HepG2 (cell line): ENCODE results near the gene ZSCAN26. TPM values are rescaled to one million over a fixed set of nuclear protein-coding genes. Genes with fewer than 3 reads are reported as not detected.

ENCODE experiments used
- HIVEP1 ChIP-seq: sonication (generic); formaldehyde crosslinking; IDR thresholded peaks from 2 replicates; pipeline ENCODE4 v1.4.0; 2020; ENCODE audit warnings: mild to moderate bottlenecking, missing genetic modification reagents
- PREB ChIP-seq: sonication (generic); formaldehyde crosslinking; IDR thresholded peaks from 2 replicates; pipeline ENCODE4 v1.4.0; 2020; ENCODE audit warnings: missing genetic modification reagents
- RFXANK ChIP-seq: IDR thresholded peaks from 2 replicates; pipeline ENCODE4 v1.6.1; 2016
- ZFY ChIP-seq: sonication (generic); formaldehyde crosslinking; IDR thresholded peaks from 2 replicates; pipeline ENCODE4 v1.4.0; 2020; ENCODE audit warnings: missing genetic modification reagents
- ZNF672 ChIP-seq: sonication (generic); formaldehyde crosslinking; IDR thresholded peaks from 2 replicates; pipeline ENCODE4 v1.8.1; 2022; ENCODE audit warnings: missing genetic modification reagents
- ZSCAN20 ChIP-seq: sonication (generic); formaldehyde crosslinking; IDR thresholded peaks from 2 replicates; pipeline ENCODE4 v1.4.0; 2020; ENCODE audit warnings: missing genetic modification reagents, mild to moderate bottlenecking, borderline replicate concordance
- polyA plus RNA-seq, 8 experiments: library from polyadenylated mRNA; depleted of rRNA in 3 of 8; stranded (reverse) in 7 of 8; unstranded in 1 of 8; fragments of >200 nt; fragmentation: Illumina TruSeq in 4 of 8; extraction: Trizol in 4 of 8; gene quantifications; 2 replicates each; pipeline versions ENCODE4 v1.2.1 to v1.2.3, GENCODE V29; 2011 to 2016; ENCODE audit warnings: low read depth in 4 of 8, missing spikeins in 1 of 8, mixed read lengths in 1 of 8; ENCODE audit not compliant: insufficient read depth in 1 of 8
- total RNA-seq, 5 experiments: library from RNA; depleted of rRNA; stranded (reverse); fragments of >200 nt; fragmentation: Illumina TruSeq; extraction: Trizol; gene quantifications; 2 replicates each; pipeline ENCODE4 v1.2.3, GENCODE V29; 2016; ENCODE audit warnings: low read depth in 1 of 5
- TF ChIP-seq, protein P1 (sequence below): IDR thresholded peaks from 2 replicates; pipeline ENCODE4 v1.6.1; 2016; ENCODE audit warnings: low read depth
- TF ChIP-seq, protein P2 (sequence below): sonication (generic); formaldehyde crosslinking; IDR thresholded peaks from 2 replicates; pipeline ENCODE4 v1.8.0; 2022; ENCODE audit warnings: missing genetic modification reagents, mild to moderate bottlenecking, moderate library complexity, borderline replicate concordance
- TF ChIP-seq, protein P3 (sequence below): sonication (generic); formaldehyde crosslinking; IDR thresholded peaks from 2 replicates; pipeline ENCODE4 v1.9.0; 2022; ENCODE audit warnings: low read depth, missing genetic modification reagents
- TF ChIP-seq, protein P4 (sequence below): sonication (generic); formaldehyde crosslinking; IDR thresholded peaks from 2 replicates; pipeline ENCODE4 v1.4.0; 2020; ENCODE audit warnings: missing genetic modification reagents, borderline replicate concordance

Gene ZSCAN26
- total and polyA plus RNA-seq, 2 of the 13 experiments (the other 11 are each of a cell fraction or from before 2014, with no cell fraction given): 12.0 to 15.6 TPM

DNA sequence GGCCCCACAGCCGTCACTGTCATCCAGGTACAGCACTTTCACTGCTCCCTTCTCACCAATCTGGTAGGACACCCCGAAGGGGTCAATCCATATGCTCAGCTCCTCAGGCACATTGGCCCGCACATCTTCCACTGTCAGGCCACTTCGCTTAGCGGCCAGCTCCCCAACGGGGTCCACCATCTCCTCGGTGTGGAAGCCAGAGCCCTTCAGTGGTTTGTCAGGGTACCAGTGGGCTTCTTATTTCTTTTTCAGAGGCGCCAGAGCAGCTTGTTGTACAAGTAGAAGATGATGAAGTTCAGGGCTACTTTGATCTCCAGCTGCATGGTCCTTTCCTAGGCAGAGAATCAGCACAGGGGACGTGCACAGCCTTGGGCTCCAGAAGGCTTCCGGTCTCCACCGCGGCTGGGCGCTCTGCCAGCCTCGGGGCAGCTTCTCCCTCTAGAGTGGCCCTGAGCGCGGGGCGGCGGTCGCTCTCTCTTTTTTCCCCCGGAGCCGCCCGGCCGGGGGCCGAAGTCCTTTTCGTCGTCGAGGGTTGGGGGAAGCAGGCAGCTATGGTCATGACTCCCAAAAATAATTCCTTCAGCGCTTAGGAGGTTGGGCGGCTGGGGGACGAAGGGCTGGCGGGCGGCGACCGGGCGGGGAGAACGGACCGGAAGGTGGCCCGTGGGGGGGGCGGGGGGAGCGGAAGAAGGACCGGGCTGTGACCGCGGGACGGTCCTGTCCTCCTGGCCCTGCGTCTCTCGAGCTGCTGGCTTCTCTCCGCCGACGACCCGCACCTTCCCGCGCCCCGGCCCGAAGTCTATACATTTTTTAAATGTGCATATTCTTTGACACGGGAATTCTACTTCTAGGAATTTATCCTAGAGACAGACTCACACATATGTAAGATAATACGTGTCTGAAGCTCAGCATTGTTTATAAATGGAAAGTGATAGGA, 48.4 kb upstream of the ZSCAN26 start (continued):
- TF ChIP-seq, protein P1, sequence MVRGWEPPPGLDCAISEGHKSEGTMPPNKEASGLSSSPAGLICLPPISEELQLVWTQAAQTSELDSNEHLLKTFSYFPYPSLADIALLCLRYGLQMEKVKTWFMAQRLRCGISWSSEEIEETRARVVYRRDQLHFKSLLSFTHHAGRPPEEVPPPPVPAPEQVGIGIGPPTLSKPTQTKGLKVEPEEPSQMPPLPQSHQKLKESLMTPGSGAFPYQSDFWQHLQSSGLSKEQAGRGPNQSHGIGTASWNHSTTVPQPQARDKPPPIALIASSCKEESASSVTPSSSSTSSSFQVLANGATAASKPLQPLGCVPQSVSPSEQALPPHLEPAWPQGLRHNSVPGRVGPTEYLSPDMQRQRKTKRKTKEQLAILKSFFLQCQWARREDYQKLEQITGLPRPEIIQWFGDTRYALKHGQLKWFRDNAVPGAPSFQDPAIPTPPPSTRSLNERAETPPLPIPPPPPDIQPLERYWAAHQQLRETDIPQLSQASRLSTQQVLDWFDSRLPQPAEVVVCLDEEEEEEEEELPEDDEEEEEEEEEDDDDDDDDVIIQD (CRISPR knock-in tag): no peak
- TF ChIP-seq RFXANK: no peak
- TF ChIP-seq, protein P2, sequence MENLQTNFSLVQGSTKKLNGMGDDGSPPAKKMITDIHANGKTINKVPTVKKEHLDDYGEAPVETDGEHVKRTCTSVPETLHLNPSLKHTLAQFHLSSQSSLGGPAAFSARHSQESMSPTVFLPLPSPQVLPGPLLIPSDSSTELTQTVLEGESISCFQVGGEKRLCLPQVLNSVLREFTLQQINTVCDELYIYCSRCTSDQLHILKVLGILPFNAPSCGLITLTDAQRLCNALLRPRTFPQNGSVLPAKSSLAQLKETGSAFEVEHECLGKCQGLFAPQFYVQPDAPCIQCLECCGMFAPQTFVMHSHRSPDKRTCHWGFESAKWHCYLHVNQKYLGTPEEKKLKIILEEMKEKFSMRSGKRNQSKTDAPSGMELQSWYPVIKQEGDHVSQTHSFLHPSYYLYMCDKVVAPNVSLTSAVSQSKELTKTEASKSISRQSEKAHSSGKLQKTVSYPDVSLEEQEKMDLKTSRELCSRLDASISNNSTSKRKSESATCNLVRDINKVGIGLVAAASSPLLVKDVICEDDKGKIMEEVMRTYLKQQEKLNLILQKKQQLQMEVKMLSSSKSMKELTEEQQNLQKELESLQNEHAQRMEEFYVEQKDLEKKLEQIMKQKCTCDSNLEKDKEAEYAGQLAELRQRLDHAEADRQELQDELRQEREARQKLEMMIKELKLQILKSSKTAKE (CRISPR knock-in tag): no peak
- TF ChIP-seq, protein P3, sequence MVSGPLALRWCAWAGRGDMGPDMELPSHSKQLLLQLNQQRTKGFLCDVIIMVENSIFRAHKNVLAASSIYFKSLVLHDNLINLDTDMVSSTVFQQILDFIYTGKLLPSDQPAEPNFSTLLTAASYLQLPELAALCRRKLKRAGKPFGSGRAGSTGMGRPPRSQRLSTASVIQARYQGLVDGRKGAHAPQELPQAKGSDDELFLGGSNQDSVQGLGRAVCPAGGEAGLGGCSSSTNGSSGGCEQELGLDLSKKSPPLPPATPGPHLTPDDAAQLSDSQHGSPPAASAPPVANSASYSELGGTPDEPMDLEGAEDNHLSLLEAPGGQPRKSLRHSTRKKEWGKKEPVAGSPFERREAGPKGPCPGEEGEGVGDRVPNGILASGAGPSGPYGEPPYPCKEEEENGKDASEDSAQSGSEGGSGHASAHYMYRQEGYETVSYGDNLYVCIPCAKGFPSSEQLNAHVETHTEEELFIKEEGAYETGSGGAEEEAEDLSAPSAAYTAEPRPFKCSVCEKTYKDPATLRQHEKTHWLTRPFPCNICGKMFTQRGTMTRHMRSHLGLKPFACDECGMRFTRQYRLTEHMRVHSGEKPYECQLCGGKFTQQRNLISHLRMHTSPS (CRISPR knock-in tag): no peak
- TF ChIP-seq ZNF672 (CRISPR knock-in tag): no peak
- TF ChIP-seq ZFY (CRISPR knock-in tag): peak; percentile 71
- TF ChIP-seq PREB (CRISPR knock-in tag): no peak; the same call in 1 of the 2 replicates
- 0 out of 2 replicates have a peak, but pooled peaks have one; percentile 86 for TF ChIP-seq ZSCAN20 (CRISPR knock-in tag)
- TF ChIP-seq, protein P4, sequence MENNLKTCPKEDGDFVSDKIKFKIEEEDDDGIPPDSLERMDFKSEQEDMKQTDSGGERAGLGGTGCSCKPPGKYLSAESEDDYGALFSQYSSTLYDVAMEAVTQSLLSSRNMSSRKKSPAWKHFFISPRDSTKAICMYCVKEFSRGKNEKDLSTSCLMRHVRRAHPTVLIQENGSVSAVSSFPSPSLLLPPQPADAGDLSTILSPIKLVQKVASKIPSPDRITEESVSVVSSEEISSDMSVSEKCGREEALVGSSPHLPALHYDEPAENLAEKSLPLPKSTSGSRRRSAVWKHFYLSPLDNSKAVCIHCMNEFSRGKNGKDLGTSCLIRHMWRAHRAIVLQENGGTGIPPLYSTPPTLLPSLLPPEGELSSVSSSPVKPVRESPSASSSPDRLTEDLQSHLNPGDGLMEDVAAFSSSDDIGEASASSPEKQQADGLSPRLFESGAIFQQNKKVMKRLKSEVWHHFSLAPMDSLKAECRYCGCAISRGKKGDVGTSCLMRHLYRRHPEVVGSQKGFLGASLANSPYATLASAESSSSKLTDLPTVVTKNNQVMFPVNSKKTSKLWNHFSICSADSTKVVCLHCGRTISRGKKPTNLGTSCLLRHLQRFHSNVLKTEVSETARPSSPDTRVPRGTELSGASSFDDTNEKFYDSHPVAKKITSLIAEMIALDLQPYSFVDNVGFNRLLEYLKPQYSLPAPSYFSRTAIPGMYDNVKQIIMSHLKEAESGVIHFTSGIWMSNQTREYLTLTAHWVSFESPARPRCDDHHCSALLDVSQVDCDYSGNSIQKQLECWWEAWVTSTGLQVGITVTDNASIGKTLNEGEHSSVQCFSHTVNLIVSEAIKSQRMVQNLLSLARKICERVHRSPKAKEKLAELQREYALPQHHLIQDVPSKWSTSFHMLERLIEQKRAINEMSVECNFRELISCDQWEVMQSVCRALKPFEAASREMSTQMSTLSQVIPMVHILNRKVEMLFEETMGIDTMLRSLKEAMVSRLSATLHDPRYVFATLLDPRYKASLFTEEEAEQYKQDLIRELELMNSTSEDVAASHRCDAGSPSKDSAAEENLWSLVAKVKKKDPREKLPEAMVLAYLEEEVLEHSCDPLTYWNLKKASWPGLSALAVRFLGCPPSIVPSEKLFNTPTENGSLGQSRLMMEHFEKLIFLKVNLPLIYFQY: no peak
- peak; percentile 52; the same call in 1 of the 2 replicates for TF ChIP-seq HIVEP1 (CRISPR knock-in tag)
